GM21723 (cell line): ENCODE measurements around the gene BANF1.

Source experiments
- ATAC-seq: cut with Tn5 transposase; IDR thresholded peaks from one replicate; pipeline ENCODE4 v1.9.1; 2021; ENCODE audit warnings: mild to moderate bottlenecking, moderate library complexity; ENCODE audit not compliant: unreplicated experiment

The BANF1 gene

DNA sequence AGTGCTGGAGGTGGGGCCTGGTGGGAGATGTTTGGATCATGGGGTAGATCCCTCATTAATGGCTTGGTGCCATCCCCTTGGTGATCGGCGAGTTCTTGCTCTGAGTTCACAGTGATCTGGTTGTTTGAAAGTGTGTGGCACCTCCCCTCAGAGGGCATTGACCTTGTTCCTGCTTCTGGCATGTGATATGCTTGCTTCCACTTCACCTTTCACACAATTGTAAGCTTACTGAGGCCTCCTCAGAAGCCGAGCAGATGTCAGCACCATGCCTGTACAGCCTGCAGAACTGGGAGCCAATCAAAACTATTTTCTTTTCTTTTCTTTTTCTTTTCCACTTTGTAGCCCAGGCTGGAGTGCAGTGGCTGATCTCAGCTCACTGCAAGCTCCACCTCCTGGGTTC, 35.0 kb downstream of the BANF1 start:
- ATAC-seq: no peak

GRCh38 chr11:66039765-66040164, 37.5 kb downstream of the BANF1 start:
- ATAC-seq: no peak

GRCh38 chr11:66042227-66042995, 40.1 kb downstream of the BANF1 start:
- no peak for ATAC-seq

DNA sequence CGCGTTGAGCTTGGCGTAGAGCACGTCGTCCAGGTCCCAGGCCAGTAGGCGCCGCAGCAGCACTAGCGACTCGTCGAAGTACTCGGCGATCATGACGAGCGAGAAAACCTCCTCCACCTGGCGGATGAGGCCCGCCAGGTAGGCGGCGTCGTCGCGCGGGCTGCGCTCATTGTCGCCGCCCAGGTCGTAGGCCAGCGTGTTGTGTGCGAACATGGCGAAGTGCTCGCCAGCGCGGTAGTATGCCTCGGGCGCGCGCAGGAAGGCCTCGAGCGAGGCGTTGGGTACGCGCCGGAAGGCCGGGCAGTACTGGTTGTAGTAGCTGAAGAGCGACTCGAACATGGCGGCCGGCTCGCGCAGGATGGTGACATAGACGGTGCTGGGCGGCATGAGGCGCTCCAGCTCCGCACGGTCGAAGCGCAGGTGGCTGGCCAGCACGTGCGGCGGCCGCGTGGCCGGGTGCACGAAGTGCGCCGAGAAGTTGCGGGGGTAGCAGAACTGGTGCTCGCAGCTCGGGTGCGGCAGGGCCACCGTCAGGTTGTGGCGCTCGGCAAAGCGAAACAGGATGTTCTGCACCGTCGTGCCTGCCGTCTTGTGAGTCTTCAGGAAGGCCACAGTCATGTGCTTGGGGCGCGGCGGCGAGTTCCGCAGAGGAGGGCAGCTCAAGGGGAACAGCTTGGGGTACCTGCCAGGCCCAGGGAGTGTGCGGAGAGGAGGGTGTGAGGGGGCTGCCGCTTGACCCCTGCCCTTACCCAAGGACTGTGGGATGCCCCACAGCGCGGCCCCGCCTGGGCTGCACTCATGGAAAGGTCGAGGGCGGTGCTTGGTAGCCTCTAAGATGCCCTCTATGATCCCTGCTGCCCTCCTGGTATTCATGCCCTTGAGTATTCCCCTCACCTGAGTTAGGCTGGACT, 40.9 kb downstream of the BANF1 start:
- ATAC-seq: no peak

DNA sequence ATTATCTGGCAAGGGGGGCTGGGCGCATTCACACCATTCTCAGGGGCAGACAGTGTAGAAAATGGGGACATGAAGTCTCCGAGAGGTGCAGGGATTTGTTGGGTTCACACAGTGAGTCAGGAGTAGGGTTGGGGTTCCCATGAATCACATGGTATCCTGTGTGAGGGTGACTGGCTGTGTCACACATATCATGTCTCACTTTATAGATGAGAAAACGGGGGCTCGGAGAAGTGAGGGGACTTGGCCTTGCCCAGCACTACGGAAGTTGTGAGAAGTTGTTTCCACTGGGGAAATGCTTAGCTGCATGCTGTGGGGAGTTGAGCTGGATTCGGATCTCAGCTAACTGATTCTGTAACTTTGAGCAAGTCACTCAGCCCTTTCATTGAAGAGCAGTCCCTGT, 42.5 kb downstream of the BANF1 start:
- ATAC-seq: no peak

- ATAC-seq: peak; percentile 83
Observed at GRCh38 chr11:66045177-66045639, 42.9 kb downstream of the BANF1 start.

DNA sequence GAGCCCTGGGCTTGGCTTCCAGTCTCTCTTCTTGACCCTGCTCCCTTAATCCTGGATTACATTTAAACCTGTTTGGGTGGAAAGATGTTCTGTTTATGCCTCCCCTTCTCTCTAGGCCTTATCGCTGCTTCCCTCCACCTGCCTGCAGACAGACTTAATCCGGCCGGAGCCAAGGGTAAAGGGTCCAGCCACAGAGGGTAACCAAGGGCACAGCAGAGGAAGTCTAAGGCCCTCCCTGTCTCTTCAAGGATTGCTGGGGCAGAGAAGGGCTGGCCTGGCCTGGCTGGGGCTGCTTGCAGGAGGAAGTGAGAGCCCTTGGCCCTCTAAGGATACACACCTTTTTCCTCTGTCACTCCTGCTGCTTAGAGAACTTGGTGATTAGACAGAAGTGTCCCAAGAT, 44.6 kb downstream of the BANF1 start:
- ATAC-seq: no peak

GRCh38 chr11:66047541-66048365, 45.5 kb downstream of the BANF1 start:
- no peak for ATAC-seq

GRCh38 chr11:66048547-66049323, 46.4 kb downstream of the BANF1 start, which contains the start of gene GAL3ST3:
Gene GAL3ST3 (minus strand): TSS chr11:66049161. CDS start chr11:66045415, 3,746 bp downstream.
- ATAC-seq: no peak

DNA sequence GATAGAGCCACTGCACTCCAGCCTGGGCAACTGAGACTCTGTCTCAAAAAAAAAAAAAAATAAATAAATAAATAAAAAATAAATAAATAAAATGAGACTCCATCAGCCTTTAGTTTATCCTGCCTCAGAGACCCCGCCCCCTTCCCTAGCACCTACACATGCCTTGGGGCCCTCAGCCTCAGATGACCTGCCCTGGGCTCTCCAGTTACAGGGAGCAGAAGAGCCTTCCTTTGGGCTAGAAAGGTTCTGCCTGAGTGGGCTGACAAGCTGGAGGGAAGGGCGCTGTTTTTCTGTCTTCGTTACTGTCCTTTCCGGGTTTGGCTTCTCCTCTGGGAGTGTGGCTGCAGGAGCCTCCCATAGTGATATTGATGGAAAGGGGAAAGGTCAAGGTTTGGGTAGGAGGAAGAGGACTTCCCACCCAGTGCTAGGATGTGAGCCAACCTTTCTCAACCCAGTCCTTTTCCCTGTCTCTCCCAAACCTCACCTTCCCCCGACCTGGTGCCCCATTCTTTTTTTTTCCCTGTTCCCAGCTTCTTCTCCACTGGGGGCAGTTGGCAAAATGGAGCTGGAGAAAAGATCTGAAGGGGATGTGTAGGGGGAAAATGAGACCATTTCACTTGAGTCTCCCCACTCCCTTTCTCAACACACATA, 48.4 kb downstream of the BANF1 start:
- no peak for ATAC-seq

DNA sequence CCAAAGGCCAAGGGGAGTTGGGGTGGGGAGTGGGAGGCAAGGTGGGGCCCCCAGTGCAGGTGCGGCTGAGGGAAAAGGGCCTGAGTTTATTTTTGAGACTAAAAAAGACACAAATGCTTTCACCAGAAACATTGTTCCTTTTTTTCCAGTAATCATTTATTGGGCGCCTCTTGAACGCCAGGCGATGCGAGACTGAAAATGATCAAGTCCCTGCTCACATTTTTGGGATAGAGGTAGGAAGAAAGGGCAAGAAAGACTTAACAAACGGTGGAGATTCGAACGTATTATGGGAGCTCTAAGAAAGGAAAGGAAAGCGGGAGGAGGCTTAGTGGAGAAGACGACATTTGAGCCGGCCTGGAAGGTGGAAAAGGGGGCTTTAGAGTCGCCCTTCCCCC, 49.1 kb downstream of the BANF1 start:
- ATAC-seq: no peak

DNA sequence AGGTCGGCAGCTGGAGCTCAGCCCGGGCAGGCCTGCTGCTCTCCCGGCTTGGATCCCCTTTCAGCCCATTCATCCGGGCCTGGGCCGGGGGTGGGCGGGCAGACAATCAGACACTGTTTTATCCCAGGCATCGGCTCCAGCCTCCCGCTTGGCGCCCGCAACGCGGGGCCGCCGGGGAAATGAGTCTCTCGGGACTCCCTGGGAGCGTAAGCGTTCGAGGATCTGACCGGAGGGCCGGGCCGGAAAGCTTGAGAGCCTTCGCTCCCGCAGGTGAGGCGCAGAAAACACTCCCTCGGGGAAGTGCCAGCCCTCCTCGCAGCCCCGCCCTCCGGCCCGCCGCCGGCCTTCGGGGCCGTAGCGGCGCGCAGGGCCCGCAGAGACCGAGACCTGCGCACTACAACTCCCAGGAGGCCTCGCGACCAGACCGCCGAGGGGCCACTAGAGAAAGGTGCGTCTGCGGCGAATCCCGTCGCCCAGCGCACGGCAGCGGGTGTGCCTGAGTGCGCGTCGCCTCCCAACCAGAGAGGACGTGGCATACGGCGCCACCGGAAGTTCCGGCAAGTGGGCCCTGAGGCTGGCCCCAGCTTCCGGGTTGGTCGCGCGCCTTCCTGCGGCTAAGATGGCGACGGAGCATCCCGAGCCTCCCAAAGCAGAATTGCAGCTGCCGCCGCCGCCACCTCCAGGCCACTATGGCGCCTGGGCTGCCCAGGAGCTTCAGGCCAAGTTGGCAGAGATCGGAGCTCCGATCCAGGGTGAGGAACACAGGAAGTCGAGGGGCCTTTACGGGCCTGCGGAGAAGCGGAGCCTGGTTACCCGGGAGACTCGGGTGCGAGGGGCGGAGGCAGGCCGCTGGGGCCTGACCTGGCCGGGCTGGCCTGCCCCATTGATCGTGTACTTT, 49.7 kb downstream of the BANF1 start, which contains the start of gene SF3B2:
Gene SF3B2, plus strand, starts transcription at position 599 of the 898 bp plus-strand sequence. Its CDS starts 21 bp downstream, at position 620.
- peak; percentile 95 for ATAC-seq

- ATAC-seq: no peak
Observed at GRCh38 chr11:66052664-66052982, 50.3 kb downstream of the BANF1 start.
